Right kidney (tissue), 9 donors: ENCODE measurements around the gene GPR137.
A peak's percentile ranks its signal among the peaks of the same experiment; 100 is the strongest.
"Not testable (repeated sequence)": the region's sequence is repeated elsewhere in the genome, so short reads cannot be mapped to it uniquely, and the experiment has no call there.

Experiments
- DNase-seq: peaks from one replicate; pipeline ENCODE4 v3.0.0-alpha.2; 2016
- long read RNA-seq, 8 donors: transcript quantifications; one replicate each; lab custom pipeline, GENCODE V29; 2026

The GPR137 gene
- long read RNA-seq, donor 1, partial matches to known transcripts, result 0 of 9 reads
- long read RNA-seq, donor 1, other reads (novel, unspliced or antisense), result 6 of 9 reads
- long read RNA-seq, donor 2, partial matches to known transcripts, result 0 of 3 reads
- long read RNA-seq, donor 2, other reads (novel, unspliced or antisense), result 0 of 3 reads
- long read RNA-seq, donor 3, partial matches to known transcripts, result 0 of 3 reads
- long read RNA-seq, donor 3, other reads (novel, unspliced or antisense), result 0 of 3 reads
- long read RNA-seq, donor 4, partial matches to known transcripts, result 0 of 2 reads
- long read RNA-seq, donor 4, other reads (novel, unspliced or antisense), result 0 of 2 reads
- long read RNA-seq, donor 5, partial matches to known transcripts, result 42 of 103 reads
- long read RNA-seq, donor 5, other reads (novel, unspliced or antisense), result 56 of 103 reads
- long read RNA-seq, donor 6, transcript GPR137-204 (7 exons, 1,596 nt), result major isoform, 6 of 91 reads
- long read RNA-seq, donor 6, partial matches to known transcripts, result 38 of 91 reads
- long read RNA-seq, donor 6, other reads (novel, unspliced or antisense), result 46 of 91 reads
- long read RNA-seq, donor 7, transcript GPR137-204 (7 exons, 1,596 nt), result major isoform, 9 of 26 reads
- long read RNA-seq, donor 7, partial matches to known transcripts, result 8 of 26 reads
- long read RNA-seq, donor 7, other reads (novel, unspliced or antisense), result 6 of 26 reads
- long read RNA-seq, donor 8, transcript GPR137-204 (7 exons, 1,596 nt), result major isoform, 6 of 7 reads
- long read RNA-seq, donor 8, partial matches to known transcripts, result 0 of 7 reads
- long read RNA-seq, donor 8, other reads (novel, unspliced or antisense), result 0 of 7 reads

GRCh38 chr11:64284962-64285884 lies at the start of gene GPR137:
Gene GPR137, plus strand, starts transcription at chr11:64285848. Its CDS starts 677 bp downstream, at chr11:64286525.
- DNase-seq, result peak; percentile 100

- DNase-seq, result no peak
These were observed 48.1 kb upstream of the GPR137 start for GRCh38 chr11:64237484-64237951.

- DNase-seq, result no peak
These were observed 47.6 kb upstream of the GPR137 start for GRCh38 chr11:64238076-64238475.

- no peak for DNase-seq
These were observed 46.6 kb upstream of the GPR137 start for GRCh38 chr11:64238999-64239398.

GRCh38 chr11:64239662-64240434 lies 45.8 kb upstream of the GPR137 start:
- DNase-seq, result no peak

GRCh38 chr11:64240435-64241240 lies 45.0 kb upstream of the GPR137 start, which contains the start of gene FKBP2:
Gene FKBP2, plus strand, starts transcription at chr11:64241095. Its CDS starts 1,293 bp downstream, at chr11:64242388.
- DNase-seq, result no peak

GRCh38 chr11:64241241-64241490 lies 44.5 kb upstream of the GPR137 start:
- DNase-seq, result peak; percentile 93

GRCh38 chr11:64241491-64242374 lies 43.9 kb upstream of the GPR137 start:
- peak; percentile 91 for DNase-seq

GRCh38 chr11:64243236-64243854 lies 42.3 kb upstream of the GPR137 start:
- no peak for DNase-seq

GRCh38 chr11:64244107-64244506 lies 41.5 kb upstream of the GPR137 start:
- DNase-seq, result no peak

GRCh38 chr11:64244966-64245365 lies 40.7 kb upstream of the GPR137 start:
- DNase-seq, result no peak

- no peak for DNase-seq
These were observed 40.2 kb upstream of the GPR137 start for GRCh38 chr11:64245401-64245796.

GRCh38 chr11:64245797-64246620 lies 39.6 kb upstream of the GPR137 start:
- peak; percentile 56 for DNase-seq

- DNase-seq, result not testable (repeated sequence)
These were observed 39.1 kb upstream of the GPR137 start for GRCh38 chr11:64246621-64246870.

GRCh38 chr11:64246871-64247728 lies 38.5 kb upstream of the GPR137 start, which contains the start of gene PPP1R14B:
Gene PPP1R14B, minus strand, starts transcription at chr11:64246943. Its CDS starts 270 bp downstream, at chr11:64246673.
- peak; percentile 89 for DNase-seq

GRCh38 chr11:64247729-64248531 lies 37.7 kb upstream of the GPR137 start:
- peak; percentile 85 for DNase-seq
